Measurements from ENCODE around the gene CLIC1.

DNA sequence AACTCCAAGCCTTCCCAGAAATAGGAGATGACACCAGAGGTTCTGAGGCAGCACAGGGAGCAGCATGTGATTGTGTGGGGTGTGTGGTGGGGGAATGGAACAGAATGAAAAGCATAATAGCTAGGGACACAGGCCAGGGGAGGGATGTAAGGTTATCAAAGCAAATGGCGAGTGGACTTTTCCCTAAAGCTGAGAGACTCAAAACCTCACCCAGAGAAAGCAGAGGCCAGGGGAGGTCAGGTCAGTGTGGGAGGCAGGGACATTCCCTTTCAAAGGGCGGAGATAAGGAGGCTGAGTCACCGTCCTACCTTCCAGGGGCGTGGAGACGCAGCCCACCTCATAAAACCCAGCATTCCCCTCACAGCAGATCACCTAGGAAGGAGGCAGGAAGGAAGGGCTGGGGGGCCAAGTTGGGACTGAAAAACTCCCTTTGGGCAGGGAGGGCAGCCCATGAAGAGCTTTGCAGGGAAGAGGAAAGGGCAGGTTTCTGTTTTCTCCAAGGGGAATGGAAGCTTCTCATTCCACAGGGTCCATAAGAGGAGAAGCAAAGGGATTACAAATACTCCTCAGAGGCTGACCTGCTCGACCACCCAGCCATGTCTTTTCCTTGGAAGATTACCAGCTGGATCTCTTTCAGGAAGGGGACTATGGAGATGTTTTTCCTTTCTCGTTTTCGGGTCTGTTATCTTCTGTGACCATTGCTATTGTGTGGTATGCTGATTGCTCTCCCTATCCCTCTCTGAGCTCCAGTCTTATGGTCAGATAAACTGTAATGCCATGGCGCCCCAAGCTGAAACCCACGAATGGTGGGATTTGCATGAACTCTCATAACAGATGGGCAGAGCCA lies 45.9 kb downstream of the CLIC1 start:
- no peak for TF ChIP-seq CTCF (conservative IDR thresholded peaks at IDR 0.05; ENCODE audit: low read length)
- TF ChIP-seq EZH2phosphoT487 (IDR thresholded peaks at IDR 0.05; ENCODE audit: borderline replicate concordance), result no peak

Measured in Loucy (cell line).